ENCODE measurements around the gene NANS. TPM values are rescaled to one million over a fixed set of nuclear protein-coding genes. Genes with fewer than 3 reads are reported as not detected.
"Not testable (repeated sequence)": the region's sequence is repeated elsewhere in the genome, so short reads cannot be mapped to it uniquely, and the experiment has no call there.

The NANS gene
- total RNA-seq, 4 donors from 2014 or later = 35.2 to 74.4 (median 44.6) TPM

- Histone ChIP-seq H3K27me3 (no peaks in the 10 kb centered on the region), H3K4me3 (no peak overlapping the region), H3K4me1 (peaks cover 0 to 26% (median 11%) of the 10 kb centered on the region in 4 donors), H3K36me3 (no peaks in the 10 kb centered on the region), H3K27ac (peak overlapping the region in 1 of 4 donors; percentile 87), H3K9me3 (no peaks in the 10 kb centered on the region)
- no peak for DNase-seq (ENCODE audit: low spot score in 2 of 2)
- 45 to 48% methylated on average over 3 of the region's 3 CpGs for WGBS, 2 donors
- no peak for TF ChIP-seq POLR2A (IDR thresholded peaks at IDR 0.05)
- TF ChIP-seq EP300 (IDR thresholded peaks at IDR 0.05) = no peak
- no peak for TF ChIP-seq CTCF (IDR thresholded peaks at IDR 0.05)
Measured at GRCh38 chr9:98121058-98121457, 64.5 kb downstream of the NANS start.

GRCh38 chr9:98124091-98124490, 67.6 kb downstream of the NANS start:
- not testable (repeated sequence) for H3K4me3 ChIP-seq; H3K27ac ChIP-seq; DNase-seq (ENCODE audit: low spot score in 2 of 2); H3K36me3 ChIP-seq; H3K9me3 ChIP-seq; H3K27me3 ChIP-seq
- peaks cover 0 to 18% (median 5%) of the 10 kb centered on the region in 4 donors for H3K4me1 ChIP-seq
- 88 to 90% methylated on average over 13 of the region's 13 CpGs for WGBS, 2 donors

GRCh38 chr9:98124637-98125426, 68.3 kb downstream of the NANS start:
- WGBS, 2 donors = 77 to 83% methylated on average over 15 of the region's 15 CpGs
- TF ChIP-seq EP300 (IDR thresholded peaks at IDR 0.05) (no peak), POLR2A (IDR thresholded peaks at IDR 0.05) (no peak), CTCF (IDR thresholded peaks at IDR 0.05) (no peak)
- Histone ChIP-seq H3K9me3 (no peaks in the 10 kb centered on the region), H3K36me3 (no peaks in the 10 kb centered on the region), H3K4me1 (peaks cover 0 to 11% (median 5%) of the 10 kb centered on the region in 4 donors), H3K27ac (no peak overlapping the region), H3K27me3 (no peaks in the 10 kb centered on the region), H3K4me3 (no peak overlapping the region)
- no peak for DNase-seq (ENCODE audit: low spot score in 2 of 2)

GRCh38 chr9:98127226-98127625, 70.7 kb downstream of the NANS start:
- no peak for TF ChIP-seq CTCF (IDR thresholded peaks at IDR 0.05)
- TF ChIP-seq EP300 (IDR thresholded peaks at IDR 0.05) = no peak
- TF ChIP-seq POLR2A (IDR thresholded peaks at IDR 0.05) = no peak
- Histone ChIP-seq H3K4me1 (no peaks in the 10 kb centered on the region), H3K4me3 (no peak overlapping the region), H3K27me3 (no peaks in the 10 kb centered on the region), H3K27ac (no peak overlapping the region), H3K9me3 (no peaks in the 10 kb centered on the region), H3K36me3 (no peaks in the 10 kb centered on the region)
- WGBS, 2 donors = 91% methylated on average over 8 of the region's 8 CpGs
- no peak for DNase-seq (ENCODE audit: low spot score in 2 of 2)

- no peak for DNase-seq (ENCODE audit: low spot score in 2 of 2)
- Histone ChIP-seq H3K27ac (no peak overlapping the region), H3K4me3 (no peak overlapping the region), H3K9me3 (no peaks in the 10 kb centered on the region), H3K4me1 (no peaks in the 10 kb centered on the region), H3K36me3 (no peaks in the 10 kb centered on the region), H3K27me3 (no peaks in the 10 kb centered on the region)
- no peak for TF ChIP-seq CTCF (IDR thresholded peaks at IDR 0.05)
- TF ChIP-seq POLR2A (IDR thresholded peaks at IDR 0.05) = no peak
- no peak for TF ChIP-seq EP300 (IDR thresholded peaks at IDR 0.05)
- 91 to 93% methylated on average over 13 to 16 of the region's 16 CpGs for WGBS, 2 donors
Measured at GRCh38 chr9:98128316-98128715, 71.8 kb downstream of the NANS start.

All from tibial nerve (tissue), 4 donors.